Mammary epithelial cell (primary cell): ENCODE results near the gene EPS8.

ENCODE experiments used
- EZH2 ChIP-seq: IDR thresholded peaks from 2 replicates; pipeline ENCODE4 v1.6.1; 2012; ENCODE audit warnings: low read length, inconsistent platforms, borderline replicate concordance
- TF ChIP-seq, protein P1 (sequence below), 2 donors: IDR thresholded peaks in 1 of 2; conservative IDR thresholded peaks in 1 of 2; 2 replicates each; pipeline ENCODE4 v1.5.1; 2011 to 2012; ENCODE audit warnings: inconsistent platforms in 2 of 2, low read length in 2 of 2, mild to moderate bottlenecking in 2 of 2, control low read depth in 1 of 2, low read depth in 1 of 2; ENCODE audit not compliant: insufficient read depth in 1 of 2; ENCODE audit errors: extremely low read depth in 1 of 2

GRCh38 chr12:15707516-15708199 is 81.5 kb downstream of the EPS8 start:
- TF ChIP-seq, protein P1, sequence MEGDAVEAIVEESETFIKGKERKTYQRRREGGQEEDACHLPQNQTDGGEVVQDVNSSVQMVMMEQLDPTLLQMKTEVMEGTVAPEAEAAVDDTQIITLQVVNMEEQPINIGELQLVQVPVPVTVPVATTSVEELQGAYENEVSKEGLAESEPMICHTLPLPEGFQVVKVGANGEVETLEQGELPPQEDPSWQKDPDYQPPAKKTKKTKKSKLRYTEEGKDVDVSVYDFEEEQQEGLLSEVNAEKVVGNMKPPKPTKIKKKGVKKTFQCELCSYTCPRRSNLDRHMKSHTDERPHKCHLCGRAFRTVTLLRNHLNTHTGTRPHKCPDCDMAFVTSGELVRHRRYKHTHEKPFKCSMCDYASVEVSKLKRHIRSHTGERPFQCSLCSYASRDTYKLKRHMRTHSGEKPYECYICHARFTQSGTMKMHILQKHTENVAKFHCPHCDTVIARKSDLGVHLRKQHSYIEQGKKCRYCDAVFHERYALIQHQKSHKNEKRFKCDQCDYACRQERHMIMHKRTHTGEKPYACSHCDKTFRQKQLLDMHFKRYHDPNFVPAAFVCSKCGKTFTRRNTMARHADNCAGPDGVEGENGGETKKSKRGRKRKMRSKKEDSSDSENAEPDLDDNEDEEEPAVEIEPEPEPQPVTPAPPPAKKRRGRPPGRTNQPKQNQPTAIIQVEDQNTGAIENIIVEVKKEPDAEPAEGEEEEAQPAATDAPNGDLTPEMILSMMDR (conservative IDR thresholded peaks at IDR 0.05 in 1 of 2, IDR thresholded peaks at IDR 0.05 in 1 of 2; ENCODE audit: extremely low read depth in 1 of 2, insufficient read depth in 1 of 2, low read depth in 1 of 2, low read length in 2 of 2) = no peak
- no peak for TF ChIP-seq EZH2
